Skin epidermis (tissue), 12 donors: ENCODE measurements around the gene ABHD12.
"Not testable (repeated sequence)": the region's sequence is repeated elsewhere in the genome, so short reads cannot be mapped to it uniquely, and the experiment has no call there.

Source experiments
- H3K27ac ChIP-seq, 21 experiments: fragments of 200-600 bp; sonication (generic) in 11 of 21; one replicate each; pipeline ENCODE4 v1.5.0; 2020; ENCODE audit warnings: mild to moderate bottlenecking in 3 of 21, inconsistent platforms in 2 of 21, moderate library complexity in 2 of 21
- H3K4me3 ChIP-seq, 7 experiments: fragments of 200-600 bp; sonication (generic) in 2 of 7; one replicate each; pipeline ENCODE4 v1.5.0; 2020; ENCODE audit warnings: inconsistent platforms in 2 of 7, mild to moderate bottlenecking in 2 of 7, moderate library complexity in 1 of 7

ABHD12 gene

GRCh38 chr20:25356271-25356933, 34.2 kb downstream of the ABHD12 start:
- no peak overlapping the region for H3K27ac ChIP-seq
- H3K4me3 ChIP-seq, result no peak overlapping the region

DNA sequence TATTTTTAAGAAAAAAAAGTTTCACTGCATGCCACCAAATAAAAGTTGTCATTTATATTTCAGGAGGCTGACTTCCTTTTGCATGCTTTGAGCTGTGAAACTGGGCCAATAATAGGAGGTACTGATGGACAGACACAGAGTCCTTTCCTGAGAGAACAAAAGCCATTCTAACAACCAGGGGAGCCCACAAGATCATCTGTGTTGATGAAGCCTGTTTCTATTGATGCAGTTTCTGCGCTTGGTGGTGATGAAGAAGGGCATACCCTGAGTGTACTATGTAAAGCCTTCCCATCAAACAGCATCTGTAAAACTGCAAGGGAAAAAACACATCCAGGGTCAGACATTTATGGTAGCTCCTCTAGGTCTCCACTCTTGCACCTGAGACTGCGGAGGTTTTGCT, 34.8 kb downstream of the ABHD12 start:
- Histone ChIP-seq H3K4me3 (no peak overlapping the region), H3K27ac (no peak overlapping the region)

DNA sequence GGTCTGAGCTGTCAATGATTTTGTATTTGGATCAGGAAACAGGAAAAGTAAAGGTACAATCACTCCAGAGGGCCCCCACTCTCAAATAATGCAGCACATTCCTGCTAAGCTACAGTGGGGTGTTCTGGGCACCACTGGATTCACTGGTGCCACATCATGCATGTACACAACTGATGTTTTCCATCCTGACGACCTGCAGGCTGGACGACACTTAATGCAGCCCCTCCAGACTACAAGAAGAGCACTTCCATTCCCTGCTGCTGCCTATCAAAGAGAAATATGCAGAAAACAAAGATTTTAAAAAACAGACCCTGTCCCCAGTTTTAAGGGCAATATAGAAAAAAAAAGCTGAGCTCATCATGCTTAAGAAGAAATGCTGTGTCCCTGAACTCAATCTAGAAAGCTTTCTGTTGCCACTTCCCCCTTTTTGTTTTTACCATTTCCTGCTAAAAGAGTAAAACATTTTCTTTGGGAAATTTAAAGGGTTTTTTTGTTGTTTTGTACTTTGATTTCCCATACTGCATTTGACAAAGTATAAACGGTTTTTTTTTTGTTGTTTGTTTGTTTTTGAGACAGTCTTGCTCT, 35.5 kb downstream of the ABHD12 start:
- peak overlapping the region in 2 of 21 experiments; percentile 9 to 27 for H3K27ac ChIP-seq
- H3K4me3 ChIP-seq, result no peak overlapping the region

DNA sequence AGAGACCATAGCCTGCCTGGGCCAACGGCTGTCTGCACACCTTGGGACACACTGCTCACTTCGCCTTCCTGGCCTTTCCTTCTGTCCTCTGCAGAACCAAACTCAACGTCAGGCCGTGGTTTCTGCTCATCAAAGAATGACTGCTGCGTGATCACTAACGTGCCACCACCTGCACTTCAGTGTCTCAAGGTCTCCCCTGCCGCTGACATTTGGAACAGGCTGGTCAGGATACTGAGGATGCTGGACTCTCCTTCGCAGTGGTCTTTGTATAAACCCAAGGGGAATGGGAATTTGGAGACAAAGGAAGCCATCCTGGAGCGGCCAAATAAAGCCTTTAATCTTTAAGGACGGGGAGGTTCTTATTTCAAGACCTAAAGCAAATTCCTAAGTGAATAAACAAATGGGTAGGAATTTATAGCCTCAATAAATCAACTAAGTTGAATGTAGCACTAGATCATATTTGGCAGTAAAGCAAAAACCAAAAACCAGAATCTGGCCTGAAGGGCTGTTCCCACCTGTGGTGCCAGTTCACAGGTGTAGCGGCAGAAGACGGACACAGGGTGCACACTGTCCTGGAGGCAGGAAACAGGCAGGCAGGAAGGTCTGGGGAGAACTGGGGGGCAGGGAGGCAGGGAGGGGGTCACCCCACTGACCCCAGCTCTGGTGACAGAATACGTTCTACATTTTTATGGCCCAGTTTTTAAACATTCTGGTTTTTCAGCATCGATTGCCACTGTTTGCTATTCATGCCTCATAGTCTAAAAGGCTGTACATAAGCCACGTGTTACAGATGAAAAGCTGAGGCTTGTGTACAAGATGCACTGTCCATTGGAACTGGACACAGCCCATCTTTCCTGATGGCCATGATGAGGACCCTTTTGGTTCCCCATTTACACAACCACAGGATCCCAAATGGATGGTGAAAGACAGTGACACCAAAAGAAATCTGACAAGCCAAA, 36.6 kb downstream of the ABHD12 start:
- Histone ChIP-seq H3K4me3 (no peak overlapping the region), H3K27ac (no peak overlapping the region)

- Histone ChIP-seq H3K27ac (no peak overlapping the region), H3K4me3 (no peak overlapping the region)
Measured at GRCh38 chr20:25353353-25353746, 37.3 kb downstream of the ABHD12 start.

GRCh38 chr20:25352746-25353145, 37.9 kb downstream of the ABHD12 start:
- Histone ChIP-seq H3K27ac (no peak overlapping the region), H3K4me3 (no peak overlapping the region)

GRCh38 chr20:25351024-25351360, 39.6 kb downstream of the ABHD12 start:
- Histone ChIP-seq H3K4me3 (no peak overlapping the region), H3K27ac (no peak overlapping the region)

DNA sequence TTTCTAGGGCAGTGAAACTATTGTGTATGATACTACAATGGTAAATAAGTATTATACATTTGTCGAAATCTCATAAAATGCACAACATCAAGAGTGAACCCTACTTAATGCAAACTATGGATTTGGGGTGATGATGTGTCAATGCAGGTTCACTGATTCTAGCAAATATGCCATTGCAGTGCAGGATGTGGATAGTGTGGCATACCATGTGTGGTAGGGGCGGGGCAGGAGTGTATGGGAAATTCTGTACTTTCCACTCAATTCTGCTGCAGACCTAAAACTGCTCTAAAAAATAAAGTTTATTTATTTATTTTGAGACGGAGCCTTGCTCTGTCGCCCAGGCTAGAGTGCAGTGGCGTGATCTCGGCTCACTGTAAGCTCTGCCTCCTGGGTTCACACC, 44.3 kb downstream of the ABHD12 start:
- H3K27ac ChIP-seq, result no peak overlapping the region
- H3K4me3 ChIP-seq, result no peak overlapping the region

GRCh38 chr20:25345721-25346120, 44.9 kb downstream of the ABHD12 start:
- Histone ChIP-seq H3K27ac (no peak overlapping the region), H3K4me3 (no peak overlapping the region)

GRCh38 chr20:25344634-25345033, 46.0 kb downstream of the ABHD12 start:
- H3K4me3 ChIP-seq, result no peak overlapping the region
- H3K27ac ChIP-seq, result no peak overlapping the region

GRCh38 chr20:25341716-25342680, 48.6 kb downstream of the ABHD12 start:
- Histone ChIP-seq H3K4me3 (no peak overlapping the region), H3K27ac (no peak overlapping the region)

DNA sequence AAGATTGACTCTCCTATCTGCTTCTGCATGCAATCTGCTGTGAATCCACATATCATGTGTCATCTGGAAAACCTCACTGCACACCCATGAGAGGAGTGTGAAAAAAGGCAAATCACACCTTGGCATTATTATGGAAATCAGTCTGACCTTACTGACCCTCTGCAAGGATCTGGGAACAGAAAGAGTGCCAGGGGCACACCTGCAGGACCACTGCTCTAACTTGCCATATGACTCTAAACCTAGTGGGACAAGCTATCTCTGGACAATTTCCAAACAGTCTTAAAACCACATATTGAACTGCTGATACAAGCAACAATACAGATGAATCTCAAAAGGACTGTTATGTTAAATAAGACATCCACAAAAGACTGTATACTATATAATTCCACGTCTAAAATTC, 50.3 kb downstream of the ABHD12 start:
- Histone ChIP-seq H3K4me3 (no peak overlapping the region), H3K27ac (no peak overlapping the region)

- no peak overlapping the region for H3K4me3 ChIP-seq
- no peak overlapping the region for H3K27ac ChIP-seq
Measured at GRCh38 chr20:25339608-25340007, 51.0 kb downstream of the ABHD12 start.

DNA sequence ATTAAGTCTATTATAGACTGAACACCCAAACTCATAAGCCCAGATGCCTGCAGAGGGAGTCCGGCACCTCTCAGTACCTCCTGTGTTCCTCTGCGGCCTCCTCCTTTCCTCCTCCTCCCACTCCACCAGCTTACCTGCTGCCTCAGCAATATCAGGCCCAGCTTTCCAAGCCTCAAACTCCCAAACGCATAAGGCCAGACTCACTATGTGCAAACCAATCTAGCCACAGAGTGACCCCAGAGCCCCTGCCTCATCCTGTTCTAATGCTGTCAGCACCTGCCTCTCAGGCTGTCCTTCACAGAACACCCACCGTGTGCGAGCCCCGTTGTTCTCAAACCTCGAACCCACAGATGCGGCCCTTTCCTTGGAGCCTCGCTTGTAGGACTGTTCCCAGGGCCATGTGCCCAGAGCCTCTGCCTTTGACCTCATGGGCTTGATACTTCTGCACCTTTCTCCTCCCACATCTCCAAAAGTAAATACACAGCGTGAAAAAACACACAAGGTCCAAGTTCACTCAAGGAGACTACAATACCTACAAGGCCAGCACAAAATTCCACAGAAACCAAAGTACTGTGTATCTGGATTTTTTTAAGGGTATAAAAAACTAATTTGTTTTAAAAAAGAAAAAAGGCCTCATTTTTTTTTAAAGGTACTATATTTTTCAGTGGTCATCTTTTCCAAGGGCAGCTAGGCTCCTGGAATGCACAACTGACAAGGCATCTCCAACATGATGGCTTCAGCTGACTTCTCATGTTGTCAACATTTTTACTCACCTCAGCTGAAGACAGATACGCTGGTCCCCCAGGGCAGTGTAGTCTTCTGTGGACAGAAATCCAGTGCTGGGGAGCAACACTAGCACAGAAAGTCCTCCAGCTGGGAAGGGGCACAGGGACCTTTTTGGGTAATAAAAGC, 52.3 kb downstream of the ABHD12 start:
- Histone ChIP-seq H3K4me3 (no peak overlapping the region), H3K27ac (no peak overlapping the region)

GRCh38 chr20:25336561-25337422, 53.8 kb downstream of the ABHD12 start:
- no peak overlapping the region for H3K27ac ChIP-seq
- no peak overlapping the region for H3K4me3 ChIP-seq

- not testable (repeated sequence) for H3K4me3 ChIP-seq, H3K27ac ChIP-seq
Measured at GRCh38 chr20:25334972-25335371, 55.7 kb downstream of the ABHD12 start.

GRCh38 chr20:25328954-25329498, 61.6 kb downstream of the ABHD12 start:
- Histone ChIP-seq H3K27ac (no peak overlapping the region), H3K4me3 (no peak overlapping the region)
